H1 (cell line): ENCODE data around the gene ARHGAP6. TPM values are rescaled to one million over a fixed set of nuclear protein-coding genes. Genes with fewer than 3 reads are reported as not detected.
"Not testable (repeated sequence)": the region's sequence is repeated elsewhere in the genome, so short reads cannot be mapped to it uniquely, and the experiment has no call there.

Experiments
- CTCF ChIA-PET: fragments of 300-600 bp; sonication (Branson Sonifier 250); formaldehyde crosslinking; loops from one replicate; lab custom pipeline; 2021; ENCODE audit not compliant: partially characterized antibody; lab: Charles Lee
- POLR2A ChIA-PET: fragments of 300-600 bp; sonication (Branson Sonifier 250); formaldehyde crosslinking; loops from one replicate; lab custom pipeline; 2021; ENCODE audit warnings: inconsistent platforms; ENCODE audit not compliant: partially characterized antibody; lab: Charles Lee
- DNase-seq, 2 experiments: peaks; one replicate each; pipeline versions ENCODE4 v3.0.0 to v3.0.0-alpha.2; 2010 to 2022; ENCODE audit warnings: low spot score in 2 of 2, low read depth in 1 of 2, mixed read lengths in 1 of 2
- FAIRE-seq: peaks from 2 replicates; lab custom pipeline; 2011; peaks lifted over from hg19 to GRCh38; lab: Jason Lieb, UNC
- H2AFZ ChIP-seq: 2 replicates; pipeline ENCODE4 v1.8.1; 2012; ENCODE audit warnings: low read length, inconsistent platforms
- H2AK5ac ChIP-seq: 2 replicates; pipeline ENCODE4 v1.6.1; 2013; ENCODE audit warnings: low read depth, low read length
- H2BK120ac ChIP-seq: replicated peaks from 2 replicates; pipeline ENCODE3; 2013; ENCODE audit warnings: low read depth, low read length, inconsistent platforms
- H2BK12ac ChIP-seq: 2 replicates; pipeline ENCODE4 v1.6.1; 2013; ENCODE audit warnings: low read depth, low read length
- H2BK15ac ChIP-seq: 2 replicates; pipeline ENCODE4 v1.6.1; 2013; ENCODE audit warnings: low read length
- H2BK20ac ChIP-seq: 2 replicates; pipeline ENCODE4 v1.6.1; 2013; ENCODE audit warnings: low read length
- H2BK5ac ChIP-seq: 2 replicates; pipeline ENCODE4 v1.6.1; 2013; ENCODE audit warnings: low read depth, low read length
- H3K14ac ChIP-seq: 2 replicates; pipeline ENCODE4 v1.6.1; 2013; ENCODE audit warnings: inconsistent platforms; ENCODE audit not compliant: insufficient read length
- H3K18ac ChIP-seq: 2 replicates; pipeline ENCODE4 v1.6.1; 2013; ENCODE audit warnings: low read length; ENCODE audit errors: extremely low read depth
- H3K23ac ChIP-seq: 2 replicates; pipeline ENCODE4 v1.6.1; 2013; ENCODE audit warnings: inconsistent platforms; ENCODE audit not compliant: insufficient read length
- H3K23me2 ChIP-seq: 2 replicates; pipeline ENCODE4 v1.6.1; 2013; ENCODE audit warnings: low read depth, low read length
- H3K27ac ChIP-seq: 2 replicates; pipeline ENCODE4 v1.6.1; 2011; ENCODE audit warnings: low read depth, low read length, inconsistent platforms
- H3K27me3 ChIP-seq, 4 experiments: replicated peaks in 1 of 4; 1 replicate in 1 of 4; 2 replicates in 3 of 4; pipeline versions ENCODE4 v1.6.1 to v1.8.1; 2011 to 2013; ENCODE audit warnings: low read length in 3 of 4, mild to moderate bottlenecking in 3 of 4, inconsistent platforms in 2 of 4, mixed read lengths in 2 of 4, moderate library complexity in 1 of 4; ENCODE audit not compliant: control insufficient read depth in 3 of 4, insufficient read depth in 3 of 4; ENCODE audit errors: extremely low read depth in 1 of 4
- H3K36me3 ChIP-seq, 4 experiments: 2 replicates each; pipeline versions ENCODE4 v1.6.1 to v1.8.1; 2011 to 2013; ENCODE audit warnings: mild to moderate bottlenecking in 4 of 4, low read length in 3 of 4, moderate library complexity in 2 of 4, control low read depth in 1 of 4, inconsistent platforms in 1 of 4; ENCODE audit not compliant: insufficient read depth in 4 of 4, control insufficient read depth in 2 of 4
- H3K4ac ChIP-seq: replicated peaks from 2 replicates; pipeline ENCODE3; 2013; ENCODE audit warnings: low read length, low read depth, mixed read lengths, inconsistent platforms; ENCODE audit not compliant: insufficient read length
- H3K4me1 ChIP-seq, 4 experiments: replicated peaks in 1 of 4; 1 replicate in 1 of 4; 2 replicates in 3 of 4; pipeline versions ENCODE4 v1.6.1 to v1.8.1; 2011 to 2013; ENCODE audit warnings: low read length in 3 of 4, inconsistent platforms in 2 of 4, mixed read lengths in 1 of 4; ENCODE audit not compliant: insufficient read depth in 4 of 4, control insufficient read depth in 3 of 4
- H3K4me2 ChIP-seq, 2 experiments: 2 replicates each; pipeline versions ENCODE4 v1.6.1 to v1.8.1; 2011 to 2013; ENCODE audit warnings: low read depth in 2 of 2, low read length in 2 of 2, control low read depth in 1 of 2, inconsistent platforms in 1 of 2, mild to moderate bottlenecking in 1 of 2; ENCODE audit not compliant: insufficient read depth in 1 of 2
- H3K4me3 ChIP-seq, 4 experiments: fragments of 200-600, 300-600 bp in 1 of 4; sonication (generic), shearing (Covaris generic), sonication (Bioruptor Twin) in 1 of 4; 2 replicates each; pipeline versions ENCODE4 v1.5.1 to v1.8.1; 2011 to 2016; ENCODE audit warnings: low read length in 4 of 4, low read depth in 3 of 4, control low read depth in 2 of 4, inconsistent platforms in 2 of 4, mild to moderate bottlenecking in 2 of 4, mixed read lengths in 1 of 4, moderate library complexity in 1 of 4; ENCODE audit not compliant: insufficient read depth in 2 of 4; ENCODE audit errors: extremely low read depth in 1 of 4
- H3K56ac ChIP-seq: replicated peaks from 2 replicates; pipeline ENCODE3; 2013; ENCODE audit warnings: low read depth, mild to moderate bottlenecking, mixed read lengths, low read length, inconsistent platforms; ENCODE audit not compliant: insufficient read length
- H3K79me1 ChIP-seq: 2 replicates; pipeline ENCODE4 v1.6.1; 2013; ENCODE audit warnings: low read depth, low read length, control low read depth
- H3K79me2 ChIP-seq, 2 experiments: 2 replicates each; pipeline versions ENCODE4 v1.6.1 to v1.8.1; 2012 to 2013; ENCODE audit warnings: low read length in 2 of 2, mild to moderate bottlenecking in 2 of 2, inconsistent platforms in 1 of 2; ENCODE audit not compliant: insufficient read depth in 2 of 2, control insufficient read depth in 1 of 2
- H3K9ac ChIP-seq, 4 experiments: replicated peaks in 1 of 4; 1 replicate in 1 of 4; 2 replicates in 3 of 4; pipeline versions ENCODE4 v1.6.1 to v1.8.1; 2011 to 2013; ENCODE audit warnings: low read depth in 3 of 4, low read length in 3 of 4, control low read depth in 2 of 4, mild to moderate bottlenecking in 2 of 4, moderate library complexity in 2 of 4, inconsistent platforms in 1 of 4; ENCODE audit errors: extremely low read depth in 1 of 4
- H3K9me3 ChIP-seq, 2 experiments: 2 replicates each; pipeline versions ENCODE4 v1.6.1 to v1.8.1; 2012 to 2013; ENCODE audit warnings: mild to moderate bottlenecking in 2 of 2, moderate library complexity in 2 of 2, control low read depth in 1 of 2, inconsistent platforms in 1 of 2, low read depth in 1 of 2, low read length in 1 of 2, mixed read lengths in 1 of 2; ENCODE audit not compliant: insufficient read depth in 2 of 2
- H4K20me1 ChIP-seq, 2 experiments: replicated peaks in 1 of 2; 2 replicates each; pipeline versions ENCODE3 to v1.8.1; 2011 to 2013; ENCODE audit warnings: inconsistent platforms in 2 of 2, low read length in 2 of 2, mild to moderate bottlenecking in 1 of 2; ENCODE audit not compliant: insufficient read depth in 2 of 2, control insufficient read depth in 1 of 2
- H4K5ac ChIP-seq: 2 replicates; pipeline ENCODE4 v1.6.1; 2013; ENCODE audit warnings: low read length, low read depth, mixed read lengths, inconsistent platforms; ENCODE audit not compliant: insufficient read length
- H4K8ac ChIP-seq: 2 replicates; pipeline ENCODE4 v1.8.0; 2013; ENCODE audit warnings: mild to moderate bottlenecking, moderate library complexity, low read length, inconsistent platforms; ENCODE audit not compliant: insufficient read depth; ENCODE audit errors: extremely low read depth
- H4K91ac ChIP-seq: replicated peaks from 2 replicates; pipeline ENCODE3; 2013; ENCODE audit warnings: low read length, mixed read lengths, inconsistent platforms; ENCODE audit not compliant: insufficient read length
- JUND ChIP-seq: IDR thresholded peaks from 2 replicates; pipeline ENCODE4 v1.6.1; 2011; ENCODE audit warnings: mild to moderate bottlenecking, improper control_type of control experiment, low read length
- KDM4A ChIP-seq: IDR thresholded peaks from one replicate; pipeline ENCODE4 v1.7.1; 2012; ENCODE audit warnings: low read depth, mild to moderate bottlenecking, moderate library complexity, low read length, inconsistent platforms; ENCODE audit not compliant: severe bottlenecking
- NANOG ChIP-seq: IDR thresholded peaks from 2 replicates; pipeline ENCODE4 v1.6.1; 2011; ENCODE audit warnings: low read length, low read depth, mild to moderate bottlenecking, inconsistent platforms; ENCODE audit not compliant: insufficient read depth, poor library complexity, severe bottlenecking
- SIRT6 ChIP-seq: IDR thresholded peaks from one replicate; pipeline ENCODE4 v1.7.1; 2012; ENCODE audit warnings: low read length, inconsistent platforms
- SIX5 ChIP-seq: IDR thresholded peaks from 2 replicates; pipeline ENCODE4 v1.6.1; 2011; ENCODE audit warnings: mild to moderate bottlenecking, low read depth, low read length
- SRF ChIP-seq: IDR thresholded peaks from 2 replicates; pipeline ENCODE4 v1.6.1; 2011; ENCODE audit warnings: mild to moderate bottlenecking, low read depth, low read length, moderate library complexity
- WGBS, 2 experiments: shearing (Covaris generic) in 1 of 2; methylation state at CpG; one replicate each; pipeline versions ENCODE4 v1.1.6 to v1.1.7; 2013 to 2015; ENCODE audit warnings: low lambda C conversion rate in 2 of 2, mixed read lengths in 2 of 2, inconsistent platforms in 1 of 2, low coverage in 1 of 2, missing lambda C conversion rate in 1 of 2; ENCODE audit not compliant: insufficient replicate concordance in 2 of 2, insufficient coverage in 1 of 2, insufficient read length in 1 of 2; ENCODE audit errors: extremely low coverage in 1 of 2, missing lambda C conversion rate in 1 of 2; 5-methylcytosine and 5-hydroxymethylcytosine counted together
- polyA plus RNA-seq, 7 experiments: library from polyadenylated mRNA; depleted of rRNA in 3 of 7; stranded (reverse) in 5 of 7; unstranded in 2 of 7; fragments of >200 nt in 5 of 7; fragments of 200-250 nt in 2 of 7; gene quantifications; 1 replicate in 5 of 7; 2 replicates in 1 of 7; 4 replicates in 1 of 7; pipeline versions ENCODE4 v1.2.1 to v1.2.3, GENCODE V29; 2011 to 2013; ENCODE audit warnings: missing spikeins in 2 of 7, mixed read lengths in 2 of 7
- total RNA-seq: library from RNA; stranded (reverse); fragmentation: NEBNext Ultra II Directional; extraction: Animal tissue kit (Norgen Biotek cat#: 25700); gene quantifications from 2 replicates; pipeline ENCODE4 v1.2.1, GENCODE V29; 2021
- TF ChIP-seq, protein P1 (sequence below): IDR thresholded peaks from 2 replicates; pipeline ENCODE4 v1.6.1; 2011; ENCODE audit warnings: low read length, improper control_type of control experiment

ARHGAP6 gene
- total and polyA plus RNA-seq, 2 of the 8 experiments (the other 6 are each of a cell fraction or from before 2014, with no cell fraction given): 0.35 to 0.82 TPM

DNA sequence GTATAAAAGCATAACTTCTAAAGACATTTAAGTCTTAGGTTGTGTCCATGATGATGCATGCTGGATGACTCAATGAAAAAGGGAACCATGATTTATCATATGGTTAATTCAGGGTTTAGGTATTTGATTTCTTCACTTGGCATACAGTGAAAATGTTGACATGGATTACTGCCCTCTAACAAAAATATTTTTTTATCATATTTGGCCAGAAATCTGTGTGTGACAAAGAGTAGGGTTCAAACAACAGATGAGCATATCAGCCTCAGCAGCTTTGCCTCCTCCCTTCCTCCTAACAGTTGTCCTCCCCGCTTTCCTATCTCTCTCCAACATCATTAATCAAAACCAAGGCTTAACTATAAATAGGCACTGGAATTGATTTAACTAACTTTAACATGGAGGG, 46.3 kb downstream of the ARHGAP6 start (continued):
- TF ChIP-seq NANOG (no peak), JUND (no peak), SIRT6 (no peak), SRF (no peak), SIX5 (no peak), KDM4A (no peak)
- TF ChIP-seq, protein P1, sequence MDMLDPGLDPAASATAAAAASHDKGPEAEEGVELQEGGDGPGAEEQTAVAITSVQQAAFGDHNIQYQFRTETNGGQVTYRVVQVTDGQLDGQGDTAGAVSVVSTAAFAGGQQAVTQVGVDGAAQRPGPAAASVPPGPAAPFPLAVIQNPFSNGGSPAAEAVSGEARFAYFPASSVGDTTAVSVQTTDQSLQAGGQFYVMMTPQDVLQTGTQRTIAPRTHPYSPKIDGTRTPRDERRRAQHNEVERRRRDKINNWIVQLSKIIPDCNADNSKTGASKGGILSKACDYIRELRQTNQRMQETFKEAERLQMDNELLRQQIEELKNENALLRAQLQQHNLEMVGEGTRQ: no peak
- TF ChIP-seq, all 59 proteins: peak for 0

DNA sequence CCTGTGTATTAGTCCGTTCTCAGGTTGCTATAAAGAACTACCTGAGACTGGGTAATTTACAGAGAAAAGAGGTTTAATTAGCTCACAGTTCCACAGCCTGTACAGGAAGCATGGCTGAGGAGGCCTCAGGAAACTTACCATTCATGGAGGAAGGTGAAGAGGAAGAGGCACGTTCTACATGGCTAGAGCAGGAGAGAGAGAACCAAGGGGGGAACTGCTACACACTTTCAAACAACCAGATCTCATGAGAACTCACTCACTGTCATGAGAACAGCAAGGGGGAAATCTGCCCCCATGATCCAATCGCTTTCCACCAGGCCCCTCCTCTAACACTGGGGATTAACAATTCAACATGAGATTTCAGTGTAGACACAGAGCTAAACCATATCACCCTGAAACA, 51.5 kb downstream of the ARHGAP6 start:
- DNase-seq, H2BK12ac ChIP-seq, H3K27me3 ChIP-seq, H3K56ac ChIP-seq, H3K9me3 ChIP-seq, H3K18ac ChIP-seq, H2AFZ ChIP-seq, H3K36me3 ChIP-seq, FAIRE-seq, H3K23me2 ChIP-seq, H3K9ac ChIP-seq, POLR2A ChIA-PET, H2BK5ac ChIP-seq, H4K8ac ChIP-seq, H3K4me1 ChIP-seq, H2BK15ac ChIP-seq, H3K4me2 ChIP-seq, H2BK20ac ChIP-seq, H3K79me2 ChIP-seq, H3K4me3 ChIP-seq, H3K79me1 ChIP-seq, H3K4ac ChIP-seq, H4K20me1 ChIP-seq, H4K91ac ChIP-seq, H3K23ac ChIP-seq, H3K14ac ChIP-seq, H3K27ac ChIP-seq, H4K5ac ChIP-seq, H2AK5ac ChIP-seq, H2BK120ac ChIP-seq: not testable (repeated sequence)
- CTCF ChIA-PET: interaction anchor here (0.6 kb wide), 1 partner anchor 11 kb away, joined by 3 read pairs; no protein-coding TSS in a partner anchor
- 87% methylated on average over 2 of the region's 3 CpGs; no CpG with 5 or more reads in 1 of the 2 experiments for WGBS, 2 experiments
